Fibroblast of lung (primary cell): Measurements from ENCODE around the gene UROD. TPM values are rescaled to one million over a fixed set of nuclear protein-coding genes. Genes with fewer than 3 reads are reported as not detected.

Experiments used
- DNase-seq, 2 donors: peaks; one replicate each; pipeline versions ENCODE4 v3.0.0 to v3.0.0-alpha.2; 2010; ENCODE audit warnings: low read depth in 2 of 2
- H2AFZ ChIP-seq: 2 replicates; pipeline ENCODE4 v1.5.1; 2012; ENCODE audit warnings: low read length, control low read depth, inconsistent platforms
- H3K27ac ChIP-seq: 2 replicates; pipeline ENCODE4 v1.5.1; 2011; ENCODE audit warnings: low read length, control low read depth; ENCODE audit not compliant: insufficient read depth
- H3K27me3 ChIP-seq: 2 replicates; pipeline ENCODE4 v1.5.1; 2011; ENCODE audit warnings: mild to moderate bottlenecking, low read length; ENCODE audit not compliant: control insufficient read depth, insufficient read depth
- H3K36me3 ChIP-seq: 2 replicates; pipeline ENCODE4 v1.5.1; 2011; ENCODE audit warnings: low read length; ENCODE audit not compliant: control insufficient read depth, insufficient read depth
- H3K4me1 ChIP-seq: 2 replicates; pipeline ENCODE4 v1.5.1; 2011; ENCODE audit warnings: low read length; ENCODE audit not compliant: control insufficient read depth, insufficient read depth; ENCODE audit errors: extremely low read depth
- H3K4me2 ChIP-seq: 2 replicates; pipeline ENCODE4 v1.5.1; 2011; ENCODE audit warnings: low read length, control low read depth; ENCODE audit not compliant: insufficient read depth; ENCODE audit errors: extremely low read depth
- H3K4me3 ChIP-seq, 4 experiments: fragments of 200-600 bp in 1 of 4; sonication (generic) in 1 of 4; replicated peaks in 1 of 4; 2 replicates each; pipeline ENCODE4 v1.5.1; 2011 to 2016; ENCODE audit warnings: low read length in 4 of 4, low read depth in 3 of 4, mild to moderate bottlenecking in 3 of 4, control low read depth in 2 of 4, inconsistent platforms in 1 of 4, mixed read lengths in 1 of 4; ENCODE audit not compliant: insufficient read depth in 1 of 4; ENCODE audit errors: control extremely low read depth in 1 of 4
- H3K79me2 ChIP-seq: 2 replicates; pipeline ENCODE4 v1.5.1; 2012; ENCODE audit warnings: mild to moderate bottlenecking, low read length, inconsistent platforms; ENCODE audit not compliant: control insufficient read depth, insufficient read depth
- H3K9ac ChIP-seq: 2 replicates; pipeline ENCODE4 v1.5.1; 2011; ENCODE audit warnings: mild to moderate bottlenecking, low read length, control low read depth; ENCODE audit not compliant: insufficient read depth
- H3K9me3 ChIP-seq: 2 replicates; pipeline ENCODE4 v1.5.1; 2012; ENCODE audit warnings: low read depth, low read length; ENCODE audit not compliant: control insufficient read depth, insufficient read depth
- H4K20me1 ChIP-seq: 2 replicates; pipeline ENCODE4 v1.5.1; 2011; ENCODE audit warnings: low read length; ENCODE audit not compliant: control insufficient read depth, insufficient read depth; ENCODE audit errors: extremely low read depth
- CTCF ChIP-seq, 2 donors: IDR thresholded peaks in 1 of 2; conservative IDR thresholded peaks in 1 of 2; 1 replicate in 1 of 2; 2 replicates in 1 of 2; pipeline ENCODE4 v1.5.1; 2011 to 2012; ENCODE audit warnings: low read length in 2 of 2, control low read depth in 1 of 2, inconsistent platforms in 1 of 2, low read depth in 1 of 2, mild to moderate bottlenecking in 1 of 2
- EZH2 ChIP-seq: IDR thresholded peaks from 2 replicates; pipeline ENCODE4 v1.5.1; 2012; ENCODE audit warnings: low read length, control low read depth, mild to moderate bottlenecking; ENCODE audit errors: missing control alignments
- polyA plus RNA-seq, 2 donors: library from polyadenylated mRNA; depleted of rRNA in 1 of 2; stranded (reverse) in 1 of 2; unstranded in 1 of 2; fragments of >200 nt; gene quantifications; 2 replicates each; pipeline ENCODE4 v1.2.1, GENCODE V29; 2011 to 2012; ENCODE audit warnings: missing spikeins in 1 of 2
- total RNA-seq: library from RNA; depleted of rRNA; stranded (reverse); fragments of >200 nt; gene quantifications from 2 replicates; pipeline ENCODE4 v1.2.1, GENCODE V29; 2014

The UROD gene
- total and polyA plus RNA-seq, 2 donors (not counting 1 experiment from before 2014, with no cell fraction given) = 129 to 162 TPM

- Histone ChIP-seq H2AFZ (no peak overlapping the region), H3K9me3 (no peaks in the 10 kb centered on the region), H3K27me3 (no peaks in the 10 kb centered on the region), H3K4me3 (no peak overlapping the region), H4K20me1 (no peaks in the 10 kb centered on the region), H3K27ac (no peak overlapping the region), H3K9ac (no peak overlapping the region), H3K4me1 (no peaks in the 10 kb centered on the region), H3K79me2 (no peaks in the 10 kb centered on the region), H3K36me3 (no peaks in the 10 kb centered on the region), H3K4me2 (no peak overlapping the region)
- TF ChIP-seq CTCF (conservative IDR thresholded peaks at IDR 0.05 in 1 of 2, IDR thresholded peaks at IDR 0.05 in 1 of 2; ENCODE audit: low read depth in 1 of 2, low read length in 2 of 2) (no peak), EZH2 (no peak)
- DNase-seq = peak in 1 of 2 donors; percentile 57
These were observed 32.9 kb downstream of the UROD start for GRCh38 chr1:45044916-45045315.

DNA sequence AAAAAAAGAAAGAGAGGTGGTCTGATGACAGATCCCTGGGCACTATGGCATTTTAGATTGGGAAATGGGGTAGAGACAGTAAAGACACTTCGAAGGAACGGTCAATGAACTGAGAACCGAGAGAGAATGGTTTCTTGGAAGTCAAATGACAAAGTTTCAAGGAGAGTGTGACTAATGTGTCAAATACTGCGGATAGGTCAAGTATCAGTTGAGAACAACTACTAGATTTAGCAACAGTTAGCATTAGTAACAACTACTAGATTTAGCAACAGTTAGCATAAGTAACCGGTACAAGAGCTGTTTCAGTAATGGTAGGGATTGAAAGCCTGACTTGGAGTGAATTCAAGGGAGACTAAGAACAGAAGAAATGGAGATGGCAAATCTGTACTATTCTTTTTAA, 35.0 kb downstream of the UROD start:
- no peaks in the 10 kb centered on the region for H4K20me1 ChIP-seq
- TF ChIP-seq EZH2 (no peak), CTCF (conservative IDR thresholded peaks at IDR 0.05 in 1 of 2, IDR thresholded peaks at IDR 0.05 in 1 of 2; ENCODE audit: low read depth in 1 of 2, low read length in 2 of 2) (no peak)
- H3K79me2 ChIP-seq = no peaks in the 10 kb centered on the region
- H3K4me1 ChIP-seq = no peaks in the 10 kb centered on the region
- H3K4me3 ChIP-seq = no peak overlapping the region
- no peak overlapping the region for H3K4me2 ChIP-seq
- H3K9ac ChIP-seq = no peak overlapping the region
- no peaks in the 10 kb centered on the region for H3K9me3 ChIP-seq
- H2AFZ ChIP-seq = no peak overlapping the region
- no peak for DNase-seq
- H3K27ac ChIP-seq = no peak overlapping the region
- no peaks in the 10 kb centered on the region for H3K36me3 ChIP-seq
- H3K27me3 ChIP-seq = no peaks in the 10 kb centered on the region

DNA sequence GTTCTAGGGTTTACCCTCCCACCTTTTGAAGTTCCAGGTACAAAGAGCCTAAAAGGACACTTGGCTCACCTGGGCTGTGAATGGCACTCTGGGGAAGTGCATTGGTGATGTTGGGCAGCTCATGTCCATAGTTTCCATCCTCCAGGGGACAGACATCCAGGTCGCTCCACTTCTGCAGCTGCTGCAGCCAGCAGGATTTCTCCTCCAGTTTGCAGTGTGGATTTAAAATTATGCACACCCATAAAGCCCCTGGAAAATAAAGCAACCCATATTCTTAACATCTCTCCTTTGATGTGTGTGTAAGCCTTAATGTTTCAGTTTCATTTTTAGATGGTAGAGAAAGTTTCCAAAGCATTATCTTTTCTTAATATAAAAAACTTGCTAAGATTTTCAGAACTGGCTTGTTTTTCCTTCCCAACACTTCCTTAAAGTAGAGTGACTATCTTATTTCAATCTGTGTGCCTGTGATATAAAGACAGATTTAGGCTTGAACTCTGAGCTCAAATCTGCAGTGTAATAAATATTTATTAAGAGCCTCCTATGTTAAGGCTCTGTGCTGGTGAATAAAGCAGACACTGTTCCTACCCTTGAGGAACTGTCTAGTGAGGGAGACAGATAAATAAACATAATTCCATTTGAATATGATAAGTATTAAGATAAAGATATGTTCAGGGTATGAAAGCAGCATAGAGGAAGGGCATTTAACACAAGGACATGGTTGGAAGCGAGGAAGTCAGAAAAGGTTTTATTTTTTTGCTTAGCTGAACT, 39.1 kb downstream of the UROD start:
- Histone ChIP-seq H3K9ac (no peak overlapping the region), H3K4me3 (peak overlapping the region in 1 of 4 experiments; percentile 17), H3K4me1 (no peaks in the 10 kb centered on the region), H3K27me3 (no peaks in the 10 kb centered on the region), H3K79me2 (no peaks in the 10 kb centered on the region), H2AFZ (no peak overlapping the region), H3K4me2 (no peak overlapping the region), H3K9me3 (no peaks in the 10 kb centered on the region), H3K27ac (no peak overlapping the region), H3K36me3 (no peaks in the 10 kb centered on the region), H4K20me1 (no peaks in the 10 kb centered on the region)
- no peak for TF ChIP-seq EZH2
- no peak for TF ChIP-seq CTCF (conservative IDR thresholded peaks at IDR 0.05 in 1 of 2, IDR thresholded peaks at IDR 0.05 in 1 of 2; ENCODE audit: low read depth in 1 of 2, low read length in 2 of 2)
- DNase-seq = no peak
